HG02884 (cell line): ENCODE results near the gene GPRIN2.
A peak's percentile ranks its signal among the peaks of the same experiment; 100 is the strongest.
"Not testable (repeated sequence)": the region's sequence is repeated elsewhere in the genome, so short reads cannot be mapped to it uniquely, and the experiment has no call there.

ENCODE experiments used
- ATAC-seq: cut with Tn5 transposase; IDR thresholded peaks from one replicate; pipeline ENCODE4 v1.9.1; 2021; ENCODE audit warnings: mild to moderate bottlenecking, moderate library complexity; ENCODE audit not compliant: unreplicated experiment

GPRIN2 gene

GRCh38 chr10:46556515-46557318, at the start of gene GPRIN2:
Gene GPRIN2 (minus strand): TSS chr10:46556658. CDS start chr10:46550736, 5,922 bp downstream.
- ATAC-seq, result no peak

- peak; percentile 63 for ATAC-seq
These were observed 44.1 kb upstream of the GPRIN2 start for GRCh38 chr10:46600516-46600915.

GRCh38 chr10:46597616-46598246, 41.3 kb upstream of the GPRIN2 start:
- ATAC-seq, result peak; percentile 86

GRCh38 chr10:46596570-46596969, 40.1 kb upstream of the GPRIN2 start:
- not testable (repeated sequence) for ATAC-seq

- ATAC-seq, result not testable (repeated sequence)
These were observed 38.1 kb upstream of the GPRIN2 start for GRCh38 chr10:46594453-46595063.

GRCh38 chr10:46593307-46593706, 36.8 kb upstream of the GPRIN2 start:
- not testable (repeated sequence) for ATAC-seq

- ATAC-seq, result not testable (repeated sequence)
These were observed 34.6 kb upstream of the GPRIN2 start for GRCh38 chr10:46591053-46591452.

GRCh38 chr10:46589589-46589988, 33.1 kb upstream of the GPRIN2 start:
- not testable (repeated sequence) for ATAC-seq

- ATAC-seq, result not testable (repeated sequence)
These were observed 31.8 kb upstream of the GPRIN2 start for GRCh38 chr10:46588221-46588620.

- not testable (repeated sequence) for ATAC-seq
These were observed 31.1 kb upstream of the GPRIN2 start for GRCh38 chr10:46587546-46587945.

GRCh38 chr10:46585246-46585645, 28.8 kb upstream of the GPRIN2 start:
- ATAC-seq, result not testable (repeated sequence)

- not testable (repeated sequence) for ATAC-seq
These were observed 27.7 kb upstream of the GPRIN2 start for GRCh38 chr10:46584196-46584595.

- ATAC-seq, result not testable (repeated sequence)
These were observed 26.1 kb upstream of the GPRIN2 start for GRCh38 chr10:46582568-46582967.

- ATAC-seq, result not testable (repeated sequence)
These were observed 25.5 kb upstream of the GPRIN2 start for GRCh38 chr10:46581997-46582396.

- ATAC-seq, result not testable (repeated sequence)
These were observed 22.9 kb upstream of the GPRIN2 start for GRCh38 chr10:46579378-46579777.

- not testable (repeated sequence) for ATAC-seq
These were observed 22.2 kb upstream of the GPRIN2 start, which contains the start of gene SYT15 for GRCh38 chr10:46578474-46579178. Gene SYT15 (plus strand): TSS chr10:46579128. CDS start chr10:46579169, 41 bp downstream.

GRCh38 chr10:46577624-46578473, 21.4 kb upstream of the GPRIN2 start:
- ATAC-seq, result not testable (repeated sequence)

- not testable (repeated sequence) for ATAC-seq
These were observed 17.4 kb upstream of the GPRIN2 start for GRCh38 chr10:46573884-46574283.

GRCh38 chr10:46573314-46573713, 16.9 kb upstream of the GPRIN2 start:
- not testable (repeated sequence) for ATAC-seq

- not testable (repeated sequence) for ATAC-seq
These were observed 16.3 kb upstream of the GPRIN2 start for GRCh38 chr10:46572765-46573164.
